Stimulated activated CD8-positive, alpha-beta memory T cell treated with anti-CD3 and anti-CD28 coated beads, Interleukin-7, amount 100 ng/mL, for 48 hours (primary cell): Measurements from ENCODE around the gene SYT3.

Experiments used
- DNase-seq, 2 donors: peaks; one replicate each; pipeline ENCODE4 v3.0.0-alpha.2; 2020; ENCODE audit warnings: low read depth in 1 of 2; ENCODE audit errors: extremely low read depth in 1 of 2

The SYT3 gene

GRCh38 chr19:50639121-50640112 lies at the start of gene SYT3:
Gene SYT3 (minus strand): TSS chr19:50639881. CDS start chr19:50637411, 2,470 bp downstream.
- DNase-seq, result peak in 1 of 2 donors; percentile 19

GRCh38 chr19:50688766-50689165 lies 49.1 kb upstream of the SYT3 start:
- no peak for DNase-seq

GRCh38 chr19:50686310-50687032 lies 46.8 kb upstream of the SYT3 start:
- DNase-seq, result no peak

GRCh38 chr19:50679177-50680125 lies 39.8 kb upstream of the SYT3 start:
- peak; percentile 63 to 72 for DNase-seq

GRCh38 chr19:50678323-50678722 lies 38.6 kb upstream of the SYT3 start:
- DNase-seq, result no peak

- DNase-seq, result no peak
Measured at GRCh38 chr19:50677636-50678035, 38.0 kb upstream of the SYT3 start.

- DNase-seq, result no peak
Measured at GRCh38 chr19:50676625-50677197, 37.0 kb upstream of the SYT3 start.

GRCh38 chr19:50673118-50673517 lies 33.4 kb upstream of the SYT3 start:
- DNase-seq, result no peak

- DNase-seq, result no peak
Measured at GRCh38 chr19:50670102-50670380, 30.4 kb upstream of the SYT3 start.

GRCh38 chr19:50669302-50670101 lies 29.8 kb upstream of the SYT3 start:
- DNase-seq, result peak in 1 of 2 donors; percentile 9

- no peak for DNase-seq
Measured at GRCh38 chr19:50668879-50669278, 29.2 kb upstream of the SYT3 start.

GRCh38 chr19:50668416-50668815 lies 28.7 kb upstream of the SYT3 start:
- DNase-seq, result no peak

- DNase-seq, result no peak
Measured at GRCh38 chr19:50667759-50668231, 28.1 kb upstream of the SYT3 start.

- DNase-seq, result no peak
Measured at GRCh38 chr19:50667177-50667758, 27.6 kb upstream of the SYT3 start.

- DNase-seq, result no peak
Measured at GRCh38 chr19:50666346-50667176, 26.9 kb upstream of the SYT3 start.

GRCh38 chr19:50664204-50664603 lies 24.5 kb upstream of the SYT3 start:
- no peak for DNase-seq

GRCh38 chr19:50663482-50663790 lies 23.8 kb upstream of the SYT3 start:
- DNase-seq, result no peak

- no peak for DNase-seq
Measured at GRCh38 chr19:50662651-50663481, 23.2 kb upstream of the SYT3 start.
